Measurements from ENCODE around the gene ANTXR1.

ANTXR1 gene

GRCh38 chr2:69055688-69056470 is 42.9 kb downstream of the ANTXR1 start:
- Histone ChIP-seq H3K36me3 (ENCODE audit: control insufficient read depth in 1 of 2, insufficient read depth in 2 of 2, low read depth in 1 of 2, low read length in 2 of 2) (no peaks in the 10 kb centered on the region), H3K27ac (ENCODE audit: low read length, poor library complexity, severe bottlenecking) (no peak overlapping the region), H3K4ac (ENCODE audit: low read depth in 1 of 2, low read length in 2 of 2) (no peak overlapping the region), H3K4me2 (ENCODE audit: low read length, poor library complexity, severe bottlenecking) (no peak overlapping the region), H2BK12ac (ENCODE audit: low read length in 2 of 2) (no peak overlapping the region), H3K4me3 (ENCODE audit: insufficient read depth in 1 of 2, low read depth in 1 of 2, low read length in 2 of 2) (no peak overlapping the region), H3K14ac (ENCODE audit: low read length in 2 of 2) (no peak overlapping the region), H3K18ac (ENCODE audit: low read depth in 1 of 2, low read length in 2 of 2) (no peak overlapping the region), H3K23ac (ENCODE audit: low read length in 2 of 2) (no peak overlapping the region), H3K9me3 (ENCODE audit: control insufficient read depth, low read length) (no peaks in the 10 kb centered on the region), H2AFZ (ENCODE audit: low read depth, low read length) (no peak overlapping the region), H4K91ac (ENCODE audit: low read length) (no peak overlapping the region), H2BK5ac (ENCODE audit: low read depth, low read length, poor library complexity, severe bottlenecking) (no peak overlapping the region), H2AK5ac (ENCODE audit: low read length, severe bottlenecking) (no peak overlapping the region), H3K79me1 (replicated peaks; ENCODE audit: low read length, poor library complexity, severe bottlenecking) (peaks cover 30% of the 10 kb centered on the region), H3K4me1 (ENCODE audit: control insufficient read depth, insufficient read depth, low read depth, low read length) (no peaks in the 10 kb centered on the region), H2BK120ac (ENCODE audit: low read depth, low read length) (no peak overlapping the region), H4K8ac (ENCODE audit: low read length) (no peak overlapping the region), H3K27me3 (ENCODE audit: control insufficient read depth in 1 of 2, insufficient read depth in 1 of 2, low read length in 2 of 2) (no peaks in the 10 kb centered on the region), H3K9ac (ENCODE audit: low read length) (no peak overlapping the region), H2BK15ac (ENCODE audit: low read depth, poor library complexity, severe bottlenecking) (no peak overlapping the region)
- 88% methylated on average over 1 of the region's 2 CpGs for WGBS
- no peak for DNase-seq

- Histone ChIP-seq H3K4me3 (ENCODE audit: insufficient read depth in 1 of 2, low read depth in 1 of 2, low read length in 2 of 2) (no peak overlapping the region), H3K27me3 (ENCODE audit: control insufficient read depth in 1 of 2, insufficient read depth in 1 of 2, low read length in 2 of 2) (no peaks in the 10 kb centered on the region), H3K27ac (ENCODE audit: low read length, poor library complexity, severe bottlenecking) (no peak overlapping the region), H2BK5ac (ENCODE audit: low read depth, low read length, poor library complexity, severe bottlenecking) (no peak overlapping the region), H2BK12ac (ENCODE audit: low read length in 2 of 2) (no peak overlapping the region), H3K23ac (ENCODE audit: low read length in 2 of 2) (no peak overlapping the region), H2AK5ac (ENCODE audit: low read length, severe bottlenecking) (no peak overlapping the region), H3K4me1 (ENCODE audit: control insufficient read depth, insufficient read depth, low read depth, low read length) (no peaks in the 10 kb centered on the region), H3K4ac (ENCODE audit: low read depth in 1 of 2, low read length in 2 of 2) (no peak overlapping the region), H3K79me1 (replicated peaks; ENCODE audit: low read length, poor library complexity, severe bottlenecking) (peaks cover 30% of the 10 kb centered on the region), H3K4me2 (ENCODE audit: low read length, poor library complexity, severe bottlenecking) (no peak overlapping the region), H4K8ac (ENCODE audit: low read length) (no peak overlapping the region), H3K36me3 (ENCODE audit: control insufficient read depth in 1 of 2, insufficient read depth in 2 of 2, low read depth in 1 of 2, low read length in 2 of 2) (no peaks in the 10 kb centered on the region), H2AFZ (ENCODE audit: low read depth, low read length) (no peak overlapping the region), H2BK15ac (ENCODE audit: low read depth, poor library complexity, severe bottlenecking) (no peak overlapping the region), H3K9me3 (ENCODE audit: control insufficient read depth, low read length) (no peaks in the 10 kb centered on the region), H3K18ac (ENCODE audit: low read depth in 1 of 2, low read length in 2 of 2) (no peak overlapping the region), H2BK120ac (ENCODE audit: low read depth, low read length) (no peak overlapping the region), H3K9ac (ENCODE audit: low read length) (no peak overlapping the region), H4K91ac (ENCODE audit: low read length) (no peak overlapping the region), H3K14ac (ENCODE audit: low read length in 2 of 2) (no peak overlapping the region)
- no CpG with 5 or more reads among the region's 3 CpGs for WGBS
- no peak for DNase-seq
Observed at GRCh38 chr2:69057660-69058059, 44.7 kb downstream of the ANTXR1 start.

- Histone ChIP-seq H3K4me2 (ENCODE audit: low read length, poor library complexity, severe bottlenecking) (no peak overlapping the region), H2BK5ac (ENCODE audit: low read depth, low read length, poor library complexity, severe bottlenecking) (no peak overlapping the region), H2AFZ (ENCODE audit: low read depth, low read length) (no peak overlapping the region), H3K27me3 (ENCODE audit: control insufficient read depth in 1 of 2, insufficient read depth in 1 of 2, low read length in 2 of 2) (no peaks in the 10 kb centered on the region), H3K4me1 (ENCODE audit: control insufficient read depth, insufficient read depth, low read depth, low read length) (no peaks in the 10 kb centered on the region), H3K14ac (ENCODE audit: low read length in 2 of 2) (no peak overlapping the region), H2BK120ac (ENCODE audit: low read depth, low read length) (no peak overlapping the region), H2BK12ac (ENCODE audit: low read length in 2 of 2) (no peak overlapping the region), H3K9me3 (ENCODE audit: control insufficient read depth, low read length) (no peaks in the 10 kb centered on the region), H3K79me1 (replicated peaks; ENCODE audit: low read length, poor library complexity, severe bottlenecking) (peaks cover 27% of the 10 kb centered on the region), H3K4ac (ENCODE audit: low read depth in 1 of 2, low read length in 2 of 2) (no peak overlapping the region), H2BK15ac (ENCODE audit: low read depth, poor library complexity, severe bottlenecking) (no peak overlapping the region), H3K23ac (ENCODE audit: low read length in 2 of 2) (no peak overlapping the region), H4K91ac (ENCODE audit: low read length) (no peak overlapping the region), H3K27ac (ENCODE audit: low read length, poor library complexity, severe bottlenecking) (no peak overlapping the region), H3K9ac (ENCODE audit: low read length) (no peak overlapping the region), H3K36me3 (ENCODE audit: control insufficient read depth in 1 of 2, insufficient read depth in 2 of 2, low read depth in 1 of 2, low read length in 2 of 2) (no peaks in the 10 kb centered on the region), H4K8ac (ENCODE audit: low read length) (no peak overlapping the region), H2AK5ac (ENCODE audit: low read length, severe bottlenecking) (no peak overlapping the region), H3K18ac (ENCODE audit: low read depth in 1 of 2, low read length in 2 of 2) (no peak overlapping the region), H3K4me3 (ENCODE audit: insufficient read depth in 1 of 2, low read depth in 1 of 2, low read length in 2 of 2) (no peak overlapping the region)
- DNase-seq, result no peak
Observed at GRCh38 chr2:69059731-69060290, 46.8 kb downstream of the ANTXR1 start.

- no peaks in the 10 kb centered on the region for H3K4me1 ChIP-seq (ENCODE audit: control insufficient read depth, insufficient read depth, low read depth, low read length)
- no peaks in the 10 kb centered on the region for H3K27me3 ChIP-seq (ENCODE audit: control insufficient read depth in 1 of 2, insufficient read depth in 1 of 2, low read length in 2 of 2)
- no peaks in the 10 kb centered on the region for H3K9me3 ChIP-seq (ENCODE audit: control insufficient read depth, low read length)
- H2BK120ac ChIP-seq (ENCODE audit: low read depth, low read length), result no peak overlapping the region
- no peak overlapping the region for H2AFZ ChIP-seq (ENCODE audit: low read depth, low read length)
- H2BK15ac ChIP-seq (ENCODE audit: low read depth, poor library complexity, severe bottlenecking), result no peak overlapping the region
- no peak overlapping the region for H3K23ac ChIP-seq (ENCODE audit: low read length in 2 of 2)
- no peak overlapping the region for H2BK5ac ChIP-seq (ENCODE audit: low read depth, low read length, poor library complexity, severe bottlenecking)
- no peak overlapping the region for H4K8ac ChIP-seq (ENCODE audit: low read length)
- no peak overlapping the region for H3K9ac ChIP-seq (ENCODE audit: low read length)
- H2BK12ac ChIP-seq (ENCODE audit: low read length in 2 of 2), result no peak overlapping the region
- H3K4me2 ChIP-seq (ENCODE audit: low read length, poor library complexity, severe bottlenecking), result no peak overlapping the region
- H3K4me3 ChIP-seq (ENCODE audit: insufficient read depth in 1 of 2, low read depth in 1 of 2, low read length in 2 of 2), result no peak overlapping the region
- no peak overlapping the region for H3K27ac ChIP-seq (ENCODE audit: low read length, poor library complexity, severe bottlenecking)
- no peak for DNase-seq
- H4K91ac ChIP-seq (ENCODE audit: low read length), result no peak overlapping the region
- H3K36me3 ChIP-seq (ENCODE audit: control insufficient read depth in 1 of 2, insufficient read depth in 2 of 2, low read depth in 1 of 2, low read length in 2 of 2), result no peaks in the 10 kb centered on the region
- H3K18ac ChIP-seq (ENCODE audit: low read depth in 1 of 2, low read length in 2 of 2), result no peak overlapping the region
- H3K4ac ChIP-seq (ENCODE audit: low read depth in 1 of 2, low read length in 2 of 2), result no peak overlapping the region
- no peak overlapping the region for H2AK5ac ChIP-seq (ENCODE audit: low read length, severe bottlenecking)
- peaks cover 21% of the 10 kb centered on the region for H3K79me1 ChIP-seq (replicated peaks; ENCODE audit: low read length, poor library complexity, severe bottlenecking)
- no peak overlapping the region for H3K14ac ChIP-seq (ENCODE audit: low read length in 2 of 2)
Observed at GRCh38 chr2:69060938-69061501, 48.0 kb downstream of the ANTXR1 start.
